ENCODE results near the gene SCAF1.

- TF ChIP-seq CTCF (IDR thresholded peaks at IDR 0.05) (no peak), POLR2A (IDR thresholded peaks at IDR 0.05) (no peak)
These were observed 44.9 kb upstream of the SCAF1 start for GRCh38 chr19:49596954-49597702.
